PFSK-1 (cell line): Measurements from ENCODE around the gene HHATL.

Source experiments
- FOXP2 ChIP-seq: optimal IDR thresholded peaks from 2 replicates; pipeline ENCODE3; 2011; ENCODE audit warnings: borderline replicate concordance, control low read depth, inconsistent platforms; ENCODE audit not compliant: insufficient read depth; ENCODE audit errors: extremely low read length, extremely low read depth
- POLR2AphosphoS5 ChIP-seq: IDR thresholded peaks from 2 replicates; pipeline ENCODE4 v1.6.1; 2012; ENCODE audit warnings: low read depth, mild to moderate bottlenecking, control low read depth, low read length, moderate library complexity
- REST ChIP-seq, 2 experiments: IDR thresholded peaks; 2 replicates each; pipeline versions ENCODE4 v1.6.1 to v1.8.0; 2011 to 2012; ENCODE audit warnings: low read depth in 2 of 2, low read length in 2 of 2, control low read depth in 1 of 2, inconsistent platforms in 1 of 2, mild to moderate bottlenecking in 1 of 2, moderate library complexity in 1 of 2; ENCODE audit not compliant: insufficient read depth in 1 of 2
- SIN3A ChIP-seq: IDR thresholded peaks from 2 replicates; pipeline ENCODE4 v1.6.1; 2012; ENCODE audit warnings: mild to moderate bottlenecking, low read length, moderate library complexity, borderline replicate concordance; ENCODE audit not compliant: insufficient read depth
- TAF1 ChIP-seq: IDR thresholded peaks from 2 replicates; pipeline ENCODE4 v1.6.1; 2012; ENCODE audit warnings: low read length, control low read depth, borderline replicate concordance; ENCODE audit not compliant: insufficient read depth

Gene HHATL

DNA sequence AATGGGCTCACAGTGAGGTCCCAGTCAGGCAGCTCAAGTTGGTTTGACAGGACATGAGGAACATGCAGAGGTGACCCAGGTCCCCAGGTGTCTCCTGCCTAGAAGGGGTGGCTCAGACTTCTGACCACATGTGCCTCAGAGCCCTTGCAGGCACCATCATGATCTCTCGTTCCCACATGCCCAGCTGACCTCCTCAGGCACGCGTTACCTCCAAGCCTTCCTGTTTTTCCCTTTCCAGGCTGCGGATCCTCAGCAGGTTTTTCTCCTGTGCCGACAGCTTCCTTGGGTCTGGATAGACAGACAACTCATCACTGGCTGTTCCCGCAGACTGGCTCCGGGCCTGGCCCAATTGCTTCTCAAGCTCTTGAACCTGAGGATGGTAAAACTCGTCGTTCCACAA lies 40.1 kb upstream of the HHATL start:
- TF ChIP-seq TAF1 (no peak), SIN3A (no peak), FOXP2 (no peak), REST (IDR thresholded peaks at IDR 0.05; ENCODE audit: insufficient read depth in 1 of 2, low read depth in 2 of 2, low read length in 2 of 2) (no peak), POLR2AphosphoS5 (no peak)

- TF ChIP-seq SIN3A (no peak), FOXP2 (no peak), POLR2AphosphoS5 (no peak), REST (IDR thresholded peaks at IDR 0.05; ENCODE audit: insufficient read depth in 1 of 2, low read depth in 2 of 2, low read length in 2 of 2) (no peak), TAF1 (no peak)
Measured at GRCh38 chr3:42742259-42742658, 39.7 kb upstream of the HHATL start.

GRCh38 chr3:42741796-42742195 lies 39.2 kb upstream of the HHATL start:
- TF ChIP-seq TAF1 (no peak), SIN3A (no peak), FOXP2 (no peak), REST (IDR thresholded peaks at IDR 0.05; ENCODE audit: insufficient read depth in 1 of 2, low read depth in 2 of 2, low read length in 2 of 2) (no peak), POLR2AphosphoS5 (no peak)

- TF ChIP-seq FOXP2 (no peak), REST (IDR thresholded peaks at IDR 0.05; ENCODE audit: insufficient read depth in 1 of 2, low read depth in 2 of 2, low read length in 2 of 2) (no peak), TAF1 (no peak), SIN3A (no peak), POLR2AphosphoS5 (no peak)
Measured at GRCh38 chr3:42739401-42740158, 37.0 kb upstream of the HHATL start.

- TF ChIP-seq POLR2AphosphoS5 (no peak), FOXP2 (no peak), REST (IDR thresholded peaks at IDR 0.05; ENCODE audit: insufficient read depth in 1 of 2, low read depth in 2 of 2, low read length in 2 of 2) (no peak)
Measured at GRCh38 chr3:42736531-42736930, 33.9 kb upstream of the HHATL start.
